HepG2 (cell line): ENCODE results near the gene RPS6KA3. TPM values are rescaled to one million over a fixed set of nuclear protein-coding genes. Genes with fewer than 3 reads are reported as not detected.

Source experiments
- ATAC-seq: fragments of 200-7000 bp; cut with Tn5 transposase; 3 replicates; pipeline ENCODE4 v1.9.1; 2020; ENCODE audit warnings: mild to moderate bottlenecking, moderate library complexity
- BruUV-seq: library from RNA; stranded (reverse); fragments of 400-500 nt; replicated peaks from 2 replicates; lab custom pipeline; 2021; lab: Mats Ljungman, UMichigan
- CTCF ChIA-PET: fragments of 300-600 bp; formaldehyde crosslinking; extraction: SDS; loops from one replicate; lab custom pipeline; 2021; ENCODE audit warnings: low total read pairs, inconsistent platforms, low intra/inter-chr PET ratio; lab: Yijun Ruan, JAX
- POLR2A ChIA-PET: fragments of 350-600 bp; sonication (Branson Sonifier 250); formaldehyde crosslinking; loops from one replicate; lab custom pipeline; 2020; ENCODE audit warnings: antibody characterized with exemption, inconsistent platforms; lab: Yijun Ruan, JAX
- DNase-seq: peaks from one replicate; pipeline ENCODE4 v3.0.0-alpha.2; 2015; ENCODE audit warnings: low spot score
- FAIRE-seq: peaks from 3 replicates; lab custom pipeline; 2011; peaks lifted over from hg19 to GRCh38; lab: Jason Lieb, UNC
- H2AFZ ChIP-seq: one replicate; pipeline ENCODE4 v1.6.1; 2011; ENCODE audit warnings: low read length, inconsistent platforms
- H3K27ac ChIP-seq: fragments of 300-600 bp; 3 replicates; pipeline ENCODE4 v1.8.0; 2011; ENCODE audit warnings: mixed run types, mild to moderate bottlenecking, mixed read lengths, low read length, inconsistent platforms; ENCODE audit not compliant: insufficient read depth; ENCODE audit errors: extremely low read length
- H3K27me3 ChIP-seq, 2 experiments: fragments of 200-600 bp in 1 of 2; 2 replicates in 1 of 2; 3 replicates in 1 of 2; pipeline versions ENCODE4 v1.6.0 to v1.8.0; 2011; ENCODE audit warnings: low read length in 2 of 2, mild to moderate bottlenecking in 2 of 2, moderate library complexity in 2 of 2, inconsistent platforms in 1 of 2; ENCODE audit not compliant: insufficient read depth in 2 of 2, control insufficient read depth in 1 of 2
- H3K36me3 ChIP-seq, 2 experiments: fragments of 200-600 bp in 1 of 2; replicated peaks in 1 of 2; 2 replicates in 1 of 2; 3 replicates in 1 of 2; pipeline versions ENCODE4 v1.5.1 to v1.8.0; 2011; ENCODE audit warnings: low read length in 2 of 2, inconsistent platforms in 1 of 2; ENCODE audit not compliant: insufficient read depth in 2 of 2, control insufficient read depth in 1 of 2
- H3K4me1 ChIP-seq: 2 replicates; pipeline ENCODE4 v1.5.1; 2012; ENCODE audit warnings: low read length, inconsistent platforms; ENCODE audit not compliant: insufficient read depth
- H3K4me2 ChIP-seq: 2 replicates; pipeline ENCODE4 v1.6.0; 2011; ENCODE audit warnings: low read depth, low read length, inconsistent platforms
- H3K4me3 ChIP-seq, 3 experiments: fragments of 200-600 bp in 1 of 3; sonication (generic), shearing (Covaris generic) in 1 of 3; replicated peaks in 1 of 3; 2 replicates each; pipeline ENCODE4 v1.5.1; 2011 to 2016; ENCODE audit warnings: low read length in 3 of 3, inconsistent platforms in 2 of 3, low read depth in 2 of 3, mild to moderate bottlenecking in 2 of 3, control low read depth in 1 of 3, mixed read lengths in 1 of 3; ENCODE audit not compliant: insufficient read depth in 1 of 3
- H3K79me2 ChIP-seq: one replicate; pipeline ENCODE4 v1.6.1; 2011; ENCODE audit warnings: low read length, inconsistent platforms; ENCODE audit not compliant: insufficient read depth
- H3K9ac ChIP-seq: 2 replicates; pipeline ENCODE4 v1.6.0; 2011; ENCODE audit warnings: mild to moderate bottlenecking, low read depth, low read length, inconsistent platforms; ENCODE audit not compliant: insufficient read depth
- H3K9me3 ChIP-seq: 2 replicates; pipeline ENCODE4 v1.5.1; 2012; ENCODE audit warnings: mild to moderate bottlenecking, low read length
- H4K20me1 ChIP-seq: 2 replicates; pipeline ENCODE4 v1.6.0; 2011; ENCODE audit warnings: inconsistent platforms, mild to moderate bottlenecking, low read length, moderate library complexity; ENCODE audit not compliant: insufficient read depth
- ARID3A ChIP-seq: IDR thresholded peaks from 2 replicates; pipeline ENCODE4 v1.6.1; 2012; ENCODE audit warnings: low read depth, low read length, improper control_type of control experiment
- ASH2L ChIP-seq: fragments of 300-600, 200-600 bp; sonication (generic); IDR thresholded peaks from 2 replicates; pipeline ENCODE4 v1.7.0; 2017; ENCODE audit warnings: low read depth, mild to moderate bottlenecking, moderate library complexity, mixed read lengths, low read length; ENCODE audit not compliant: insufficient read length
- CHD2 ChIP-seq: IDR thresholded peaks from 2 replicates; pipeline ENCODE4 v1.6.1; 2011; ENCODE audit warnings: low read depth, low read length, improper control_type of control experiment
- HNF4A ChIP-seq: sonication (generic); formaldehyde crosslinking; IDR thresholded peaks from 2 replicates; pipeline ENCODE4 v1.4.0; 2020; ENCODE audit warnings: missing genetic modification reagents
- PRMT3 ChIP-seq: sonication (generic); formaldehyde crosslinking; IDR thresholded peaks from 2 replicates; pipeline ENCODE4 v1.8.1; 2022; ENCODE audit warnings: low read depth, mild to moderate bottlenecking, moderate library complexity, missing genetic modification reagents, borderline replicate concordance
- ZFAT ChIP-seq: sonication (generic); formaldehyde crosslinking; conservative IDR thresholded peaks from 2 replicates; pipeline ENCODE4 v1.8.1; 2023; ENCODE audit warnings: missing genetic modification reagents, inconsistent platforms
- ZNF260 ChIP-seq: sonication (generic); formaldehyde crosslinking; IDR thresholded peaks from 2 replicates; pipeline ENCODE4 v1.4.0; 2020; ENCODE audit warnings: missing genetic modification reagents, low read depth, mild to moderate bottlenecking, borderline replicate concordance
- ZNF281 ChIP-seq: sonication (generic); formaldehyde crosslinking; IDR thresholded peaks from 2 replicates; pipeline ENCODE4 v1.4.0; 2020; ENCODE audit warnings: missing genetic modification reagents, borderline replicate concordance
- ZNF296 ChIP-seq: sonication (generic); formaldehyde crosslinking; conservative IDR thresholded peaks from 2 replicates; pipeline ENCODE4 v1.5.0; 2020; ENCODE audit warnings: mild to moderate bottlenecking, missing genetic modification reagents
- ZNF850 ChIP-seq: sonication (generic); formaldehyde crosslinking; conservative IDR thresholded peaks from 2 replicates; pipeline ENCODE4 v1.9.0; 2021; ENCODE audit warnings: mild to moderate bottlenecking, missing genetic modification reagents
- WGBS: methylation state at CpG from one replicate; pipeline ENCODE4 v1.1.6; 2017; ENCODE audit warnings: low lambda C conversion rate; 5-methylcytosine and 5-hydroxymethylcytosine counted together
- in situ Hi-C: cut with HindIII; loops from 2 replicates; pipeline ENCODE4 v1.10.0; 2017; ENCODE audit warnings: low pct_unique_long_range_greater_than_20kb; ENCODE audit not compliant: extremely low pct_ligation_motif_present
- intact Hi-C: fragments of 100-400 bp; cut with micrococcal nuclease; formaldehyde crosslinking; loops from one replicate; pipeline ENCODE4 v1.10.0; 2022; ENCODE audit not compliant: unreplicated experiment
- polyA plus RNA-seq, 8 experiments: library from polyadenylated mRNA; depleted of rRNA in 3 of 8; stranded (reverse) in 7 of 8; unstranded in 1 of 8; fragments of >200 nt; fragmentation: Illumina TruSeq in 4 of 8; extraction: Trizol in 4 of 8; gene quantifications; 2 replicates each; pipeline versions ENCODE4 v1.2.1 to v1.2.3, GENCODE V29; 2011 to 2016; ENCODE audit warnings: low read depth in 4 of 8, missing spikeins in 1 of 8, mixed read lengths in 1 of 8; ENCODE audit not compliant: insufficient read depth in 1 of 8
- total RNA-seq, 5 experiments: library from RNA; depleted of rRNA; stranded (reverse); fragments of >200 nt; fragmentation: Illumina TruSeq; extraction: Trizol; gene quantifications; 2 replicates each; pipeline ENCODE4 v1.2.3, GENCODE V29; 2016; ENCODE audit warnings: low read depth in 1 of 5

RPS6KA3 gene
- total and polyA plus RNA-seq, 2 of the 13 experiments (the other 11 are each of a cell fraction or from before 2014, with no cell fraction given), result 314 to 357 TPM

GRCh38 chrX:20144491-20144890 lies 122.2 kb downstream of the RPS6KA3 start (continued):
- TF ChIP-seq ZNF260 (no peak), ASH2L (no peak), ZNF296 (no peak), CHD2 (no peak), ZNF850 (CRISPR knock-in tag) (no peak), PRMT3 (CRISPR knock-in tag) (no peak)

- FAIRE-seq (no peak), DNase-seq (peak; percentile 58), ATAC-seq (peak; percentile 8)
- H3K27me3 ChIP-seq, result no peaks in the 10 kb centered on the region
- H3K79me2 ChIP-seq, result peaks cover 29% of the 10 kb centered on the region
- no peak overlapping the region for H3K4me3 ChIP-seq
- ChIA-PET CTCF (no interaction called here), POLR2A (no interaction called here)
- in situ Hi-C loops, result no loop called here
- H3K4me1 ChIP-seq, result peaks cover 39% of the 10 kb centered on the region
- H3K36me3 ChIP-seq, result peaks cover 3% of the 10 kb centered on the region in 2 experiments; a peak in 2 of 5 replicates
- BruUV-seq, result no TSS peak
- peaks cover 19% of the 10 kb centered on the region for H4K20me1 ChIP-seq
- intact Hi-C loops, result no loop called here
- no peak for TF ChIP-seq ZFAT (CRISPR knock-in tag)
- TF ChIP-seq ARID3A, result 0 out of 2 replicates have a peak, but pooled peaks have one; percentile 34
- peak; percentile 84 for TF ChIP-seq ZNF281 (CRISPR knock-in tag)
- TF ChIP-seq HNF4A (CRISPR knock-in tag), result 0 out of 2 replicates have a peak, but pooled peaks have one; percentile 10
- no peak overlapping the region for H2AFZ ChIP-seq
- H3K4me2 ChIP-seq, result no peak overlapping the region
- no peak overlapping the region for H3K9ac ChIP-seq
- H3K9me3 ChIP-seq, result no peaks in the 10 kb centered on the region
- 25% methylated on average over 1 of the region's 2 CpGs for WGBS
- H3K27ac ChIP-seq, result no peak overlapping the region
Measured at GRCh38 chrX:20143561-20143960, 123.1 kb downstream of the RPS6KA3 start.
